ENCODE measurements around the gene TGFBR3.

Gene TGFBR3

DNA sequence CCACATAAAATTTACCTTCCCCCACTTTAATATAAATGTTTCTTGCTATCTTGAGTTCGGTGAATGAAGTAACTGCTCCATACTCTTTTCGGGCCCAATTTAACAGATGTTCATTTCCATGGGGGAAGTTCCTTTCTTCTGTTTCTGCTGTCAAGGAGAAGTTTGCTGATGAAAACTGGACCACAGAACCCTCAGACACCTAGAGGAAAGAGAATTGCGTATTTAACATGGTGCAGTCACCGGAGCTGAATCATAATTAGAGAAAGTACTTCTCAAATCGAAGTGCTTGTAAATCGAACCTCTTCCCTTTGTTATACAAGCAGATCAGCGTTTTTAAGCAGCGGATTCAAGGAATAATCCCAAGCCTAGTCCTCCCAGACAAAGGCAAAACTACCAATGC is 151.2 kb downstream of the TGFBR3 start:
- DNase-seq (ENCODE audit: low read depth in 2 of 2), result no peak

DNA sequence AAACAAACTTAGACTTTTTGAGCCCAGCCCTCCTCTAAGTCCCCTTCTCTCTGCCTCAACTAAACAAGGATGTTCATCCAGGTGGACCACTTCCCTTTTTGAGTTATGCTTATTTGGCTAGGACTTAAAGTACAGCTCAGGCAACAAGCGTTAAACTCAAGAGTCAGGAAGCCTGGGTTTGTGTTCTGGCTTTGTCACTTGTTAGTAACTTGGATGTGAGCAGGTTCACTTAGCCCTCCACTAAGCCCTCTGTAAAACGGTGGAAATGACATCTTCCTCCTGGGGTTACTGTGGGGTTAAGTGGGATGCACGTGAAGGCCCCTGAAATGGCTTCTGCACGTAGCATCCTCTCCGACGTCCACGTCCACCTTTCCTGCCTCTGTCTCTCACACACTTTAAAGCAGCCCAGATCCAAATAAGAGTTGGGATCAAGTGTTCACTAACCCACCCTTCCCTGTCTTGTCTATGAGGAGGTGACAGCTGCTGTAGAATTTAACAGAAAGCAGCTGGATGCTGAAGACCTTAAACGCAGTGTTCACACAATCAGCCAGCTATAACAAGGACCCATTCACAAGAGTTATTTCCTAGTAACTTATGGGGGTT is 152.7 kb downstream of the TGFBR3 start:
- no peak for DNase-seq (ENCODE audit: low read depth in 2 of 2)

DNA sequence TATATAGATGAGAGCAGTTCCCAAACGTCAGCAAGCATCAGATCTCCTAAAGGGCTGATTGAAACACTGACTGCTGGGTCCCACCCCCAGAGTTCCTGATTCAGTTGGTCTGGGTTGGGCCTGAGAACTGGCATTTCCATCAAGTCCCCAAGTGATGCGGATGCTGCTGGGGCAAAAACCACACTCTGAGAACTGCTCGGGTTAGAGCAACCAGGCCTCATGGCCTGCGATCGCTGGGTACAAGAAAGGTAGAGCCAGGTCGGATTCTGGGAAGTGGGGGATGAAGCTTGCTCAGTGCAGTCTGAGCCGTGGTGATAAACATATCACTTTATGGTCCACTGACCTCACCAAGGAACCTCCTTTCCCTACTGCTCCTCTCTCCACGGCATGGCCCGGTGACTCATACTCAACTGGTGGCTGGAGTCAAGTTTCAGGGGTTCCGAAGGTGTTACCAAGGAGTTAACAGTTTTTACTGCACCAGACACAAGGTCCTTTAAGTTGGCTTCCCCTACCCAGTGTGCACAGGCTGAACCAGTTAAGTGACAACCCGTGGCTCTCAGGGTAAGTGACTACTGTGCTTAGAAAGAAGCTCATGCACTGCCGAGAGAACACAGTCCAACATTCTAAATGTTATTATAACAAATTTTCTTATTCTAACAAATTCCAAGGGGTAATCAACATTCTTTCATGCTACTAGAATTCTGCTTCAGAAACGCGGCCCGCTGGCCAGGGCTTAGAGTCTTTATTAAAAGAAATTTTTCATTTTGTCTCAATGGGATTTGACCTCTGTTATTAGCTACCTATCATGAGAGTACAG is 153.5 kb downstream of the TGFBR3 start:
- no peak for DNase-seq (ENCODE audit: low read depth in 2 of 2)

DNA sequence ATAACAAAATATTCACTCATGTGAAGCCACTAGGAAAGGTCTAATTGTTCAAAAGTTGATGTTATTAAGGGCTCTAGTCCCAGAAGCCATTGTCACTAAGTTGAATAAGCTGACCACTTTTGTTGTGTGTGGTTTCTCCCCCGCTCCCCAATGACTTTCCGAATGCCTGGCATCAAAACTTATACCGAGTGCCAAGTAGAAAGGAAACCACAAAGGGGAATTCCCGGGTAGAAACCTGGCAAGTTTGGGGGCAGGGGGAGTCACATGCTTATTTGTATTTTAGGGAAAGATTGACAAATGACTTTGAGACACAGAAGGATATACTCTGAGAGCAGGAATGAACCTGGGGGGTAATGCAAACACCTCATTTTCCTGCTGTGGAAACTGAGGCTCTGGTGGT is 154.1 kb downstream of the TGFBR3 start:
- DNase-seq (ENCODE audit: low read depth in 2 of 2), result no peak

DNA sequence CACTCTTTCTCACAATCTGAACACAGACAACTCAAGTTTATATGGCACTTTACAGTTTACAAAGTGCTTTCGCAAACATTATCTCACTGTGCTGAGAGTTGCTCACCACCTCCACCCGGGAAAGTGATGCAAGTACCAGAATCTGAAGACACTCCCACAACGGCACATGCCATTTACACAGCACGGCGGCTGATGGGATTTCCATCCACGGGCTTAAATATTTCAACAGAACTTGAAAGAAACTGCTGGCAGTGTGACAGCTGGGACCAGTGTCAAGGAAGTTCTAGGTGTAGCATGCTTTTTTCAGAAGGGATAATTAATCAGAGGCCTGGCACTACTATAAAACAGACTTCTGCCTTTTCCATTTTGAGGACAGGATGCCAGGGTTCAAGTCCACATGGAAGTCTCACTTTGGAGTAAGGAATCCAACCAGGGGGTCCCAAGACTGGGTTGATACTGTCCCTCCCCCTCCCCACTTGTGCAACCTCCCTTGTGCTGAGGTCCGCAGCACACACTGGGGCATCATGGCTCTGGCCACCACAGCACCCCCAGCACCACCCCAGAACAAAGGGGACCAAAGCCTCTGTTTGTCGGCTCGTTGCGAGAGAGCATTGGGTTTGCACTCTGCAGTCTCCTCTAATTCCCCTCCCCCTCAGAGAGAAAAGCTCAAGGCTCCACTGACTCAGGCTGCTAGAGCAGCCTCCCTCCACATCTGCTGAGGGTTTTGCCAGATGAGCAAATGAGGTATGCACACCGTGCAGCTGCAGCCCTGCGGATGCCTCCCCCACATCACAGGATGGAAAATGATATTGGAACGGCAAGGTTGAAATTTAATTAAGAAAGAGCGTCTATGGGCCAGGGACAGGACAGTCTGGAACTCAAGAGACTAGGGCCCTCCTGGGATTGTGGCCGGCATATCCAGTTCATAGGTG is 154.9 kb downstream of the TGFBR3 start:
- DNase-seq (ENCODE audit: low read depth in 2 of 2), result no peak

DNA sequence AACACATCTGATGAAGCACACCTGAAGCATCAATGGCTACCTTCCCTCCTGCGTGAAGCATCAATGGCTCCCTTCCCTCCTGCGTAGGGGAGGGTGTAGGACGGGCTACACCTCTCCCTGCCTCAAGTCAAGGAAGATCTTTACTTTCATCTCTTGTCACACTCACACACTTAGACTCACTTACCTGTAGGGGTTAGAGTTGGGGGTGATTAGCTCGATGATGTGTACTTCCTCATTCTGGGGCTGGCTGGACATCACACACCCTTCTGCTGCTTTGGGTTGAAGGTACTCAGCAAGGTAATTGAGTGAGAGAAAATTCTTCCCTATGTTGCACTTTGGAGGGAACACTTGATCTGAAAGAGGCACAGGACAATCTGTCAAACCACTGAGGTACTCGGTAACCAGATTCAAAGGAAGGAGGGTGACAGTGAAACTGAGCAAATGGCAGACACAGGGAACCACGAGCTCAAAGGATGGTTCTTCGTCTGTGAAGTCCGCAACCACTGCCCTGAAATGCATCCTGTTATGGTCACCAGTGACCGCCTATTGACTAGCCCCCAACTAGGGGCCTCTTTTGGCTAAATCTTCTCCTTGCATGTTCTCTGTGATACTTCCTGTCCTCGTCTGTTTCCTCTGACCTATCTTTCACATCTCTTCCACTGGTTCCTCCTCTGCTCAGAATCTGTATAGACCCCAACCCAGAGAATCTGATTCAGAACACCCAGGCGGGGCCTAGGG is 156.2 kb downstream of the TGFBR3 start:
- no peak for DNase-seq (ENCODE audit: low read depth in 2 of 2)

DNA sequence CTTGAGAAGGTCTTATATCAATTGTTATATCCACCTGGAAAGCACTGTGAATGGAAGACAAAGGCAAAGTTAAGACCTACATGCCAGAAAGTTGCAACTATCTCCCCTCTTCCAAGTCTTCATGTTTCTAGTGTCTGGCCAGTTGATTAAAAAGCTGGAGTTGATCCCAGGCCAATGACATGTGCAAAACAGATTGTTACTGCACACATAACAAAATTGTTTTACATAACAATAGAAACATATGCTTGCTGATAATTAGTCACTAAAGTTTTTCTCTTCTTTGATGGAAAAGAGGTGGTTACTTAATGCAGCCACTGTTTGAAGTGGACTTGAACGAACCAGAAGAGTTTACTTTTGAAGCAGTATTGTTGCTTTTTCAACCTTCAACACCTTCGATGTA is 158.2 kb downstream of the TGFBR3 start:
- DNase-seq (ENCODE audit: low read depth in 2 of 2), result no peak

DNA sequence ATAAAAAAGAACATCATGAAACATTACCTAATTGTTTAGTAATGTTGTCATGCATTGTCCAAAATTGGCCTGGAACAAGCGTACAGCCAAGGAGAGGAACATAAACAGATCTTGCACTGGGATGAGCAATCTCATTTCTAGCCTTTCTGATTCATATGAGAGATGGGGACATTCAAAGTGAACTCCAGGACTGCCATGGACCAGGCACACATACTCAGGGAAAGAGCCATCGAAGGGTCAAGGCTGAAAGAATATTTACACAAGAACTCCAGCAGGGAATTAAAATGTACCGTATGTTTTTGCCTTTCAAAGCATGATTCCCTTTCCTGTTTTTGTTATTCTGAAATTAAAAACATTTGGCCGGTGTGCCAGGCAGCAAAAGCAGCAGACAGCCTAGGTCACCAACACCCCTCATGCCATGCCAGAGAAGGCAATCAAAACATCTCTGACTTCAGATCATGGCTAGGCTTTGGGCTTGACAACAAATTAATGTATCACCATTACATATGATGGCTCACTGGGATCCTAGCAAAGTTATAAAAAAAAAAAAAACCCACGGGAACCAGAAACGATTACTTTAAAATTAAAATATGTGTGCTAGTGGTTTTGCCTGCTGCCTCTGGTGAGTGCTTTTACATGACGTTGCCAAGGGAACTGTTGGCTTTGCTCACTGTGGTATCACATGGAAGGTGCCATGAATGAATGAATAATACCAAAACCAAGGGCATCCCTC is 159.8 kb downstream of the TGFBR3 start:
- no peak for DNase-seq (ENCODE audit: low read depth in 2 of 2)

DNA sequence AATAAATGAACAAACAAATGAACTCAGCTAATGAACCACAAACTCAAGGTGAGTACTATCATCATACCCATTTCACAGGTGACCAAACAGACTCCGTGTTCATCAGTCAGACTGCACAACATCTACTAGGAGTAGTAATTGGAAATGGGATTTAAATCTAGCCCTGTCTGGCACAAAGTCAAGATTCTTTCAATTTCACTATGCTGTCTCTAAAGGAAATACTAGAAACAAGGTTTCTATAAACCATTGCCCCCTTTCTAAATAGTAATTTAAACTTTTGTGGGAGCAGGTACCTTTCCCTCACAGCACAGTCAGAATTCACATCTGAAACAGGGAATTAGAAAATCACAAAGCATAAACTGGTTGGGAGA is 160.3 kb downstream of the TGFBR3 start:
- no peak for DNase-seq (ENCODE audit: low read depth in 2 of 2)

DNA sequence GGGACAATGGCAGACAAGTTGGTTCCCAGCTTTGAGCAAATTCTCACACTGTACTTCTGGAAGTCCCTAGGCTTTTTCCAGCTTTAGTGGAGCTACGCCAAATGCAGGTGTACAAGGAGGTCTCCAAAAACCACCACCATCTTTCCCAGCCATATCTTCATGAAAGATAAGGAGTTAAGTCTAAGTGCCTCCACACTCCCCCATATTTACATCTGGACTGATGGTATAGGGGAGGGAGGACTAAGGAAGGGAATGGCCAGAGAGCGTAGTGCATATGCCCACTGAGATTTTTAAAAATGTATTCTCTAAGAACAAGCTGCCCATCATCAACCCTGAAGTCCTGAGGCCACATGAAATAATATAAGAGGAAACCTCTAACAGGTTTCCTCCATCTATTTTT is 161.3 kb downstream of the TGFBR3 start:
- no peak for DNase-seq (ENCODE audit: low read depth in 2 of 2)

DNA sequence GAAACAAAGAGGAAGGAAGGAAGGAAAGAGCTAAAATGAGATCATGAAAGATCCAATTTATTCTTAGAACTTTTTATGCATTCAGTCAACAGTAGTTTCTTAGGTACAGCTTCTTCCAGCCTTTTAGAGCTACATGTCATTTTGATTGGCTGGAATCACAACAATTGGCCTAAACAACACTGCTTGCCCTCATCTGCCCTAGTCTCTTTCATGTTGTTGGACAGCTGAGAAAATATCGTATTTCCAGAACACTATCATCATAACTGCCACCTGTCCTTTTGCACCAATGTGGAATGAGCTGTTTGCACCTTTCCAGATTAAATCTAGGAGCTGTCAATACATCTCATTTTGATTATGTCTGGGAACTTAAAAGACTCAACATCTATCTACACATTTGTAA is 161.7 kb downstream of the TGFBR3 start:
- no peak for DNase-seq (ENCODE audit: low read depth in 2 of 2)

DNA sequence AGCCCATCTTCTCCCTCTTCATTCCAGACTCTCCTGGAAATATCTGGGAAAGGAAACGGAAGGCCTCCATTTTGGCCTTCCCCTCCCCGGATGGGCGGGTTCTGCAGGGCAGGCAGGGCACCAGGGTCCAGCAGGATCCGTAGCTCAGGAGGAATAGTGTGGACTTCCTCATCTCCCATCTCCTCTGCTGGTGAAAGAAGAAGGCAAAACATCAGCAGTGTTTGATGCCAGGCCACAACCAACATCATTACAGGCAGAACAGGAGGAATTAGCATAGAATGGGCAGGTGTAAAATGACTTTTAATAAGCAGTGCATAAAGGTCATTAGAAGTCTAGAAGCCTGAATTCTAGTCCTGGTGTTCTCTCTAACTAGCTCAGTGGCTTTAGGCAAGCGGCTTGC is 165.9 kb downstream of the TGFBR3 start:
- no peak for DNase-seq (ENCODE audit: low read depth in 2 of 2)

DNA sequence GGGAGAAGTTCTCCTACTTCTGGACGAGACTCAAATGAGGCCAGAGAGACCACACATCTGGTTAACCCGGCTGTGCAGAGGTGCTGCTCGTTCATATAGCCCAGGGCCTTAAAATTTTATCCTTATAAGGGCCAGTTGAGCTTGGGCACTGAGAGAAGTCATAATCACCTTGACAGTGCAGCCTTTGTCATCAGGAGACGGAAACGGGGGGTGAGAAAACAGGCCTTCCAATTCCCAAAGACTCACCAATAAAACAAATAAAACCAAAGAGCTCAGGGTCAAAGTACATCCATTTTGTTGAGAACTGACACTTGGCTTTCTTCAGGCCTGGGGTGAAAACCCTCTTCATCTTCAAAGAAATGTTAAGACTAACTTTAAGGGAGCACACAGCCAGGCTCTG is 167.1 kb downstream of the TGFBR3 start:
- no peak for DNase-seq (ENCODE audit: low read depth in 2 of 2)

DNA sequence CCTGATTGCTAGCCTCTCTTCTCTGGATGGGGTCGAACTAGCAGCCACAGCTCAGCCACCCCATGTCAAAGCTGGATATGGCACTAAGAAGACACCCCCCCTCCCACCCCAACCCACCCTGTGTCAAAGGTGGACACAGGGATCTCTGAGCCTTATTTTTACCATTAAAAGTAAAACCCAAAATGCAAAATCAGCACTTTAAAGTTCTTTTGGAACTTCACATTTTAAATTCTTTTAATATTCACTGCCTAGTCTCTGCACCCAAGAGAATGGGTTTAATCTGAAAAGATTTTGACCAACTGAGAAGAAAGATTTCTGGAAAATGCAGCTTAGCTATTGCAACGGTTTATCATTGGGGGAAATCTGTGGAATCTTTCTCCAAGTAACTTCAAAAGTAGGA is 167.6 kb downstream of the TGFBR3 start:
- no peak for DNase-seq (ENCODE audit: low read depth in 2 of 2)

DNA sequence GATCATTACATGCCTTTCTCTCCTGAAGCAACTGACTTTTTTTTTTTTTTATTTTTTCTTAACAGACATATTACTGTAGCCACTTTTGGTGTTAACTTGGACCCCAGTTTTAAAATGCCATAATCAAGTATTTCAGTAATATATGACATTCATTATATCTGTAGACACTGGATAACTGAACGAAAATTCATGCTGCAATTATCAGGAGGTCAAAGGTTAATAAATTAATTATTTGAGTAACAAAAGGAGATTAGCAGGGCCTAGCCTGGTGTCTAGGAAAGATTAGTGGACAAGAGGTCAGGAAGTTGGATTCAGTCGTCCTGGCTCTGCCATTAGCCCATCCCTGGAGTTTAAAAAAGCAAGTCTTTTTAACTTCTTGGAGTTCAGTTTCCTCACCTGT is 168.1 kb downstream of the TGFBR3 start:
- no peak for DNase-seq (ENCODE audit: low read depth in 2 of 2)

DNA sequence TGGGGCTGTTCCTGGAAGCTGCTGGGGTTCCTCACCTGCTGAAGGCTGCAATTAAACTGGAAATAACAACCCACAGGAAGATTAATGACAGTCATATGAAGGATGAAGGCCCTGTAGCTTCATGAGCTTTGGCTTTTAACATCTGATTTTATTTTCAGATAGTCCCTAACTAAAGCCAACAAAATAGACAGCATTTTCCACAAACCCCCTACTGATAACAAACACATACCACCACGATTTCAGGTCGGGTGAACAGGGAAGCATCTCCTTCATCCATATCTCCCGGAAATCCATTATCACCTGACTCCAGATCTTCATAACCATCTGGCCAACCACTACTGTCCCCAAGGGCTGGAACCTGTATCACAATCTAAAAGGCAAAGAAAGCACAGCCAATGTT is 169.6 kb downstream of the TGFBR3 start:
- DNase-seq (ENCODE audit: low read depth in 2 of 2), result no peak

DNA sequence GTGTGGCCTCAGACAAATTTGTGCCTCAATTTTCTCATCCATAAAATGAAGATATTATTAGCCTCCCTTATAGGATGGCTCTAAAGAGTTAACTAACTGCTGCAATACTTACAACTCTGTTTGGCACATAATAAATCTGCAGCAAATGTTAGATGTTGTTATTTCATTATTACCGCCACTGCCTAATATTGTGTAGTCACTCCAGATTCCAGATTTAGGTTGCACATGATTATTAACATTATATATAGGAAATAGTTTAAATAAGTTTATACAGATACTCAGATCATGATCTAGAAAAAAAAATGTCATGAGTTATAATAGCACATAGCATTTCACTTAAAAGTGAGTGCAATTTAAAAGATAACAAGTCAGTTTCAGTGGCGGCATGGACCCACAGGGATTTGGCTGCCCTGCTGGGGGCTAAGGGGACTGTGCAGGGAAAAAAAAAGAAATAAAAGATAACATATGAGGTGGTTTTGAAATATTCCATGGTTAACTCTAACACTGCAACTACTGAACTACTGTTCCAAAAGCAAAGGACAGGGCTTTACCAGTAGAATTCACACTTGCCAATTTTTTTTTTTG is 170.4 kb downstream of the TGFBR3 start:
- DNase-seq (ENCODE audit: low read depth in 2 of 2), result no peak

DNA sequence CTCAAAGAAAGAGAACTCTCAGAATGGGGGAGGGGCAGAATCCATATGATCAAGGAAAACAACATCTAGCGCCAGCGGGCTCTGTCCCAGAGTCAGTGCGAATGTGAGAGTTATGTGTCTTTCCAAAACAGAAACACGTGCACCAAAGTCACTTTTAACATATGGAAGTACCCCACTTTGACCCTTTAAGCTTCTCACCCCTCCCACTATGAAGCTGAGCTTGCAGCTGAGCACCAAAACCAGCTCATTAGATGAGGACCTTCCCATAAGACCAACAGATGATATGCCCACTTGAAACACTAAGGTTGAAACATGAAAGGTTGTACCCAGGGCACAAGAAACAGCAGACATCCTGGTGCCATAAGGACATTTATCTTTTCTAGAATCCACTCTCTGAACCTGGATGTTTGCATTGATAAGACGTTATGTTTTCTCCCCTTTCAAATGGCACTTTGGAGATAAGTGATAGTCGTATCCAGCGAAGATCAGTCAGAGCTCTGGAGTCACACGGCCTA is 171.0 kb downstream of the TGFBR3 start:
- no peak for DNase-seq (ENCODE audit: low read depth in 2 of 2)

DNA sequence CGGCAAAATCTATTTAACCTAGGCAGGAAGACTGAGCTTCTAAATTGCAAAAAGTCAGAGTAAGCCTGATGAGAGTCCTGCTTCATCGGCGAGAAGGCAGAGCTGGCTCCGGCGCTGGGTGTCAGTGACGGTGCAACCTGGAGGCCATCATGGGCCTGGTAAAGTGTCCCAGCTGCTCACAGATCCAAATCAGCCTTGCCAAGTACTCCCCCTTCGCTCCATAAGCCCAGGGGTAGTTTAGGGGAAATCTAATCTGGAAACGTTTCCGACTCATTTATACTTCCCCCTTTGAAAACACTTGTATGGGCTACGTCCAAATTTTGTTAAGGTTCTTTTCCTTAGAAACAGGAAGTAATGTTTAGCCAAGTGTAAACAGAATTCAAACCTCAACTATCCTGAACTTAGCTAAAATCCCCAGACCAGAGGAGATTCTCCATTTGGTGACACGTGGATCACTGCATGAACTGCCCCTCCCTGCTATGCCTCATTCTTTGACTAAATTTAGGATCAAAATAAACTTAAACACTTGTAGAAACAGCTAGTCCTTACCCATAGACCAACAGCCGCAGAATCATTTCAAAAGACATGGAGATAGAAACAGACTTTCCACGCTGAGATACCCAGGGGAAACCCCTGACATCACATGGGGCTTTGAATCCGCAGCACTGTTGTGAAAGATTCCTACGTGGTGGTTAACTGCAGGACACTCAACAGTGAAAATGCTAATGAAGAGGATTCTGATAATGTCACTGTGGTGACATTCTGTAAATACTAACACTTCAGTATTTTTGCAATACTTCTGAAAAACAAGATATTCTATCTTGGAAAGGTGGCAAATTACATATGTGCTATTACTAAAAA is 172.7 kb downstream of the TGFBR3 start:
- DNase-seq (ENCODE audit: low read depth in 2 of 2), result peak in 1 of 2 donors; percentile 33

DNA sequence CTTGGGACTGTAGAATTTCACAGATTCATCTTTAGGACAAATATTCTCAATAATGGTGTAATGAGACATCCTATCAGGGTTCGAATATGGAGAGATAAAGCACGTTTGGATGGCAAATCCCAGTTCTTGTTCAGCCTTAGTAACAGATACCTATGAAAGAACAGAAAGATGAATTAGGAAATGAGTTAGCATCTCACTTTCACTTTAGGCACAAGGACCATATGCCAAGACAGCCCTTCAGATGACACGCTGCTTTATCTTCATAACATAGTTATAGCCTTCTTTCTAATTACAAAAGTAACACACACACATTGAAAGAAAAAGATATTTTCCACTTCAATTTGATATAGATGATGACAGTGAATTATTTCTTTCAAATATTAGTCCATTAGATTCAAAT is 173.6 kb downstream of the TGFBR3 start:
- DNase-seq (ENCODE audit: low read depth in 2 of 2), result no peak

Data from activated CD4-positive, alpha-beta T cell treated with anti-CD3 and anti-CD28 coated beads for 24 hours (primary cell).